HepG2 (cell line): ENCODE results near the gene NCOA3. TPM values are rescaled to one million over a fixed set of nuclear protein-coding genes. Genes with fewer than 3 reads are reported as not detected.

ENCODE experiments used
- DR1 ChIP-seq: sonication (generic); formaldehyde crosslinking; IDR thresholded peaks from 2 replicates; pipeline ENCODE4 v1.8.0; 2021; ENCODE audit warnings: mild to moderate bottlenecking, missing genetic modification reagents, inconsistent platforms
- HOMEZ ChIP-seq: IDR thresholded peaks from 2 replicates; pipeline ENCODE4 v1.6.1; 2016; ENCODE audit warnings: low read depth
- JUND ChIP-seq: sonication (generic); formaldehyde crosslinking; IDR thresholded peaks from 2 replicates; pipeline ENCODE4 v1.8.0; 2022; ENCODE audit warnings: mild to moderate bottlenecking, missing genetic modification reagents
- NFKB2 ChIP-seq: sonication (generic); formaldehyde crosslinking; IDR thresholded peaks from 2 replicates; pipeline ENCODE4 v1.4.0; 2020; ENCODE audit warnings: missing genetic modification reagents, borderline replicate concordance
- NFYC ChIP-seq: IDR thresholded peaks from 2 replicates; pipeline ENCODE4 v1.6.1; 2016; ENCODE audit warnings: missing genetic modification reagents, missing compliant biosample characterization
- NONO ChIP-seq, 2 experiments: fragments of 450-650 bp in 1 of 2; sonication (generic) in 1 of 2; formaldehyde crosslinking in 1 of 2; IDR thresholded peaks in 1 of 2; conservative IDR thresholded peaks in 1 of 2; 2 replicates each; pipeline versions ENCODE4 v1.6.1 to v1.8.0; 2017 to 2022; ENCODE audit warnings: mild to moderate bottlenecking in 1 of 2, missing genetic modification reagents in 1 of 2, moderate library complexity in 1 of 2
- NR2F6 ChIP-seq, 2 experiments: IDR thresholded peaks; 2 replicates each; pipeline ENCODE4 v1.6.1; 2016; ENCODE audit warnings: antibody characterized with exemption in 1 of 2, mild to moderate bottlenecking in 1 of 2
- PBX3 ChIP-seq: sonication (generic); formaldehyde crosslinking; IDR thresholded peaks from 2 replicates; pipeline ENCODE4 v1.8.1; 2023; ENCODE audit warnings: missing genetic modification reagents, inconsistent platforms, borderline replicate concordance
- PHF8 ChIP-seq: sonication (generic); formaldehyde crosslinking; IDR thresholded peaks from 2 replicates; pipeline ENCODE4 v1.5.0; 2020; ENCODE audit warnings: missing genetic modification reagents
- PLRG1 ChIP-seq: fragments of 450-650 bp; conservative IDR thresholded peaks from 2 replicates; pipeline ENCODE4 v1.6.1; 2016
- PPARG ChIP-seq: conservative IDR thresholded peaks from 2 replicates; pipeline ENCODE4 v1.6.1; 2016; ENCODE audit warnings: missing biosample characterization, missing genetic modification reagents
- SMAD1 ChIP-seq: sonication (generic); formaldehyde crosslinking; IDR thresholded peaks from 2 replicates; pipeline ENCODE4 v1.4.0; 2020; ENCODE audit warnings: missing genetic modification reagents, low read depth, mild to moderate bottlenecking, borderline replicate concordance
- SMYD3 ChIP-seq: sonication (generic); formaldehyde crosslinking; IDR thresholded peaks from 2 replicates; pipeline ENCODE4 v1.8.1; 2023; ENCODE audit warnings: mild to moderate bottlenecking, missing genetic modification reagents
- STAT6 ChIP-seq: sonication (generic); formaldehyde crosslinking; IDR thresholded peaks from 2 replicates; pipeline ENCODE4 v1.4.0; 2020; ENCODE audit warnings: missing genetic modification reagents, mild to moderate bottlenecking, borderline replicate concordance
- USF2 ChIP-seq, 2 experiments: sonication (generic) in 1 of 2; formaldehyde crosslinking in 1 of 2; IDR thresholded peaks; 2 replicates each; pipeline versions ENCODE4 v1.5.1 to v1.6.1; 2011 to 2020; ENCODE audit warnings: borderline replicate concordance in 1 of 2, low read depth in 1 of 2, low read length in 1 of 2, mild to moderate bottlenecking in 1 of 2, missing genetic modification reagents in 1 of 2, moderate library complexity in 1 of 2
- ZFP36 ChIP-seq: fragments of 150-350 bp; IDR thresholded peaks from 2 replicates; pipeline ENCODE4 v1.6.1; 2018; ENCODE audit warnings: borderline replicate concordance, low read length, low read depth; ENCODE audit not compliant: partially characterized antibody
- ZNF343 ChIP-seq: sonication (generic); formaldehyde crosslinking; IDR thresholded peaks from 2 replicates; pipeline ENCODE4 v1.4.0; 2020; ENCODE audit warnings: mild to moderate bottlenecking, missing genetic modification reagents
- ZNF782 ChIP-seq: sonication (generic); formaldehyde crosslinking; IDR thresholded peaks from 2 replicates; pipeline ENCODE4 v1.4.0; 2020; ENCODE audit warnings: missing genetic modification reagents, mild to moderate bottlenecking, borderline replicate concordance
- ZZZ3 ChIP-seq: sonication (generic); formaldehyde crosslinking; IDR thresholded peaks from 2 replicates; pipeline ENCODE4 v1.4.0; 2020; ENCODE audit warnings: missing genetic modification reagents, mild to moderate bottlenecking, borderline replicate concordance
- polyA plus RNA-seq, 8 experiments: library from polyadenylated mRNA; depleted of rRNA in 3 of 8; stranded (reverse) in 7 of 8; unstranded in 1 of 8; fragments of >200 nt; fragmentation: Illumina TruSeq in 4 of 8; extraction: Trizol in 4 of 8; gene quantifications; 2 replicates each; pipeline versions ENCODE4 v1.2.1 to v1.2.3, GENCODE V29; 2011 to 2016; ENCODE audit warnings: low read depth in 4 of 8, missing spikeins in 1 of 8, mixed read lengths in 1 of 8; ENCODE audit not compliant: insufficient read depth in 1 of 8
- total RNA-seq, 5 experiments: library from RNA; depleted of rRNA; stranded (reverse); fragments of >200 nt; fragmentation: Illumina TruSeq; extraction: Trizol; gene quantifications; 2 replicates each; pipeline ENCODE4 v1.2.3, GENCODE V29; 2016; ENCODE audit warnings: low read depth in 1 of 5

NCOA3 gene
- total and polyA plus RNA-seq, 2 of the 13 experiments (the other 11 are each of a cell fraction or from before 2014, with no cell fraction given), result 35.0 to 56.8 TPM

- no peak for TF ChIP-seq PPARG (CRISPR knock-in tag)
- no peak for TF ChIP-seq PLRG1
- TF ChIP-seq STAT6 (CRISPR knock-in tag), result no peak
- TF ChIP-seq ZFP36, result no peak
- no peak for TF ChIP-seq NONO (IDR thresholded peaks at IDR 0.05)
- TF ChIP-seq NONO (CRISPR knock-in tag; conservative IDR thresholded peaks at IDR 0.05), result no peak
- no peak for TF ChIP-seq ZZZ3 (CRISPR knock-in tag)
- TF ChIP-seq NFYC, result no peak
- TF ChIP-seq SMYD3, result no peak
- 0 out of 2 replicates have a peak, but pooled peaks have one; percentile 28 for TF ChIP-seq ZNF782 (CRISPR knock-in tag)
- TF ChIP-seq DR1 (CRISPR knock-in tag), result no peak
- 0 out of 2 replicates have a peak, but pooled peaks have one; percentile 27 for TF ChIP-seq NFKB2
- no peak for TF ChIP-seq ZNF343 (CRISPR knock-in tag)
- 0 out of 2 replicates have a peak, but pooled peaks have one; percentile 11 for TF ChIP-seq HOMEZ
- TF ChIP-seq JUND, result 0 out of 2 replicates have a peak, but pooled peaks have one; percentile 23
- TF ChIP-seq NR2F6 (IDR thresholded peaks at IDR 0.05), result no peak
- peak; percentile 34; the same call in 1 of the 2 replicates for TF ChIP-seq NR2F6 (CRISPR knock-in tag; IDR thresholded peaks at IDR 0.05)
- no peak for TF ChIP-seq USF2 (IDR thresholded peaks at IDR 0.05; ENCODE audit: low read depth, low read length)
- no peak for TF ChIP-seq USF2 (CRISPR knock-in tag; IDR thresholded peaks at IDR 0.05; ENCODE audit: borderline replicate concordance)
- peak; percentile 8; the same call in 1 of the 2 replicates for TF ChIP-seq PHF8 (CRISPR knock-in tag)
- TF ChIP-seq PBX3 (CRISPR knock-in tag), result no peak
- no peak for TF ChIP-seq SMAD1 (CRISPR knock-in tag)
Observed at GRCh38 chr20:47682028-47682783, 180.5 kb downstream of the NCOA3 start (continued).
